Body of pancreas (tissue), 4 donors: ENCODE measurements around the gene RAX2. TPM values are rescaled to one million over a fixed set of nuclear protein-coding genes. Genes with fewer than 3 reads are reported as not detected.

Experiments
- ATAC-seq: fragments of 150-250 bp; one replicate; pipeline ENCODE4 v1.9.1; 2016
- DNase-seq, 4 donors: peaks; one replicate each; pipeline ENCODE4 v3.0.0-alpha.2; 2019
- H3K27ac ChIP-seq, 4 donors: fragments of 200-600 bp; sonication (generic); 1 replicate in 3 of 4; 2 replicates in 1 of 4; pipeline versions ENCODE4 v1.5.1 to v1.6.1; 2016 to 2019; ENCODE audit warnings: mild to moderate bottlenecking in 1 of 4, mixed read lengths in 1 of 4, moderate library complexity in 1 of 4
- H3K27me3 ChIP-seq, 2 donors: fragments of 200-600 bp; sonication (generic); one replicate each; pipeline ENCODE4 v1.6.0; 2016; ENCODE audit warnings: mild to moderate bottlenecking in 1 of 2
- H3K36me3 ChIP-seq, 2 donors: fragments of 200-600 bp; sonication (generic); replicated peaks in 1 of 2; 2 replicates each; pipeline ENCODE4 v1.5.1; 2016; ENCODE audit warnings: low read depth in 2 of 2; ENCODE audit not compliant: insufficient read depth in 1 of 2
- H3K4me1 ChIP-seq: fragments of 200-600 bp; sonication (generic); one replicate; pipeline ENCODE4 v1.6.0; 2016
- H3K4me3 ChIP-seq, 2 donors: fragments of 200-600 bp; sonication (generic); 1 replicate in 1 of 2; 2 replicates in 1 of 2; pipeline ENCODE4 v1.5.1; 2016 to 2019
- H3K9me3 ChIP-seq, 3 donors: fragments of 200-600 bp; sonication (generic); 1 replicate in 2 of 3; 2 replicates in 1 of 3; pipeline ENCODE4 v1.5.1; 2016
- POLR2A ChIP-seq, 3 donors: fragments of 450-650 bp; IDR thresholded peaks; one replicate each; pipeline ENCODE4 v1.6.1; 2016; ENCODE audit warnings: antibody characterized with exemption in 3 of 3, mild to moderate bottlenecking in 2 of 3
- WGBS, 2 donors: methylation state at CpG; one replicate each; pipeline ENCODE4 v1.1.5; 2017; 5-methylcytosine and 5-hydroxymethylcytosine counted together
- intact Hi-C: fragments of 100-400 bp; cut with DNase I; formaldehyde crosslinking; loops from one replicate; pipeline ENCODE4 v1.15.1; 2023
- total RNA-seq, 2 donors: library from RNA; depleted of rRNA; stranded (reverse); fragments of >200 nt; gene quantifications; one replicate each; pipeline ENCODE4 v1.1.0, GENCODE V29; 2016
- TF ChIP-seq, protein P1 (sequence below), 7 experiments: fragments of 450-650 bp in 4 of 7; fragments of 200-600 bp in 3 of 7; sonication (generic) in 3 of 7; IDR thresholded peaks; one replicate each; pipeline ENCODE4 v1.5.1; 2016 to 2019; ENCODE audit warnings: antibody characterized with exemption in 7 of 7

The RAX2 gene
- total RNA-seq, 2 donors from 2014 or later, result not detected

DNA sequence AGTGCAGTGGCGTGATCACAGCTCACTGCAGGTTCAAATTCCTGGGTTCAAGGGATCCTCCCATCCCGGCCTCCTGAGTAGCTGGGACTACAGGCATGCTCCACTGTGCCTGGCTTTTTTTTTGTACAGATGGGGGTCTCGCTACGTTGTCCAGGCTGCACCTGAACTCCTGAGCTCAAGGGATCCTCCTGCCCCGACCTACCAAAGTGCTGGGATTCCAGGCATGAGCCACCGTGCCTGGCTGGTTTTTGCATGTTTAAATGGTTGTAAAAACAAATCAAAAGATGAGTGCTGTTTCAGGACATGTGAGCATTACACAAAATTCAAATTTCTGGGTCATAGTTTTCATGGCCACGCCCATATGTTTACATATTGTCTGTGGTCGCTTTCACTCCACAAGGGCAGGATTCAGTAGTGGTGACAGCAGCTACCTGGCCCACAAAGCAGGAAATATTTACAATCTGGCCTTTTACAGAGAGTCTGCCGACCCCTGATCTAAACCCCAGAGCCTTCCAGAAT, 8.8 kb upstream of the RAX2 start:
- no peak for ATAC-seq
- Histone ChIP-seq H3K4me1 (peaks cover 2% of the 10 kb centered on the region), H3K27ac (no peak overlapping the region), H3K36me3 (no peaks in the 10 kb centered on the region), H3K27me3 (no peaks in the 10 kb centered on the region), H3K4me3 (no peak overlapping the region), H3K9me3 (peaks cover 0 to 23% (median 6%) of the 10 kb centered on the region in 3 donors)
- no peak for DNase-seq
- intact Hi-C loops, result no loop called here
- WGBS, 2 donors, result 90 to 94% methylated on average over 9 of the region's 9 CpGs
- no peak for TF ChIP-seq POLR2A (IDR thresholded peaks at IDR 0.05)
- TF ChIP-seq, protein P1, sequence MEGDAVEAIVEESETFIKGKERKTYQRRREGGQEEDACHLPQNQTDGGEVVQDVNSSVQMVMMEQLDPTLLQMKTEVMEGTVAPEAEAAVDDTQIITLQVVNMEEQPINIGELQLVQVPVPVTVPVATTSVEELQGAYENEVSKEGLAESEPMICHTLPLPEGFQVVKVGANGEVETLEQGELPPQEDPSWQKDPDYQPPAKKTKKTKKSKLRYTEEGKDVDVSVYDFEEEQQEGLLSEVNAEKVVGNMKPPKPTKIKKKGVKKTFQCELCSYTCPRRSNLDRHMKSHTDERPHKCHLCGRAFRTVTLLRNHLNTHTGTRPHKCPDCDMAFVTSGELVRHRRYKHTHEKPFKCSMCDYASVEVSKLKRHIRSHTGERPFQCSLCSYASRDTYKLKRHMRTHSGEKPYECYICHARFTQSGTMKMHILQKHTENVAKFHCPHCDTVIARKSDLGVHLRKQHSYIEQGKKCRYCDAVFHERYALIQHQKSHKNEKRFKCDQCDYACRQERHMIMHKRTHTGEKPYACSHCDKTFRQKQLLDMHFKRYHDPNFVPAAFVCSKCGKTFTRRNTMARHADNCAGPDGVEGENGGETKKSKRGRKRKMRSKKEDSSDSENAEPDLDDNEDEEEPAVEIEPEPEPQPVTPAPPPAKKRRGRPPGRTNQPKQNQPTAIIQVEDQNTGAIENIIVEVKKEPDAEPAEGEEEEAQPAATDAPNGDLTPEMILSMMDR (IDR thresholded peaks at IDR 0.05), result no peak

DNA sequence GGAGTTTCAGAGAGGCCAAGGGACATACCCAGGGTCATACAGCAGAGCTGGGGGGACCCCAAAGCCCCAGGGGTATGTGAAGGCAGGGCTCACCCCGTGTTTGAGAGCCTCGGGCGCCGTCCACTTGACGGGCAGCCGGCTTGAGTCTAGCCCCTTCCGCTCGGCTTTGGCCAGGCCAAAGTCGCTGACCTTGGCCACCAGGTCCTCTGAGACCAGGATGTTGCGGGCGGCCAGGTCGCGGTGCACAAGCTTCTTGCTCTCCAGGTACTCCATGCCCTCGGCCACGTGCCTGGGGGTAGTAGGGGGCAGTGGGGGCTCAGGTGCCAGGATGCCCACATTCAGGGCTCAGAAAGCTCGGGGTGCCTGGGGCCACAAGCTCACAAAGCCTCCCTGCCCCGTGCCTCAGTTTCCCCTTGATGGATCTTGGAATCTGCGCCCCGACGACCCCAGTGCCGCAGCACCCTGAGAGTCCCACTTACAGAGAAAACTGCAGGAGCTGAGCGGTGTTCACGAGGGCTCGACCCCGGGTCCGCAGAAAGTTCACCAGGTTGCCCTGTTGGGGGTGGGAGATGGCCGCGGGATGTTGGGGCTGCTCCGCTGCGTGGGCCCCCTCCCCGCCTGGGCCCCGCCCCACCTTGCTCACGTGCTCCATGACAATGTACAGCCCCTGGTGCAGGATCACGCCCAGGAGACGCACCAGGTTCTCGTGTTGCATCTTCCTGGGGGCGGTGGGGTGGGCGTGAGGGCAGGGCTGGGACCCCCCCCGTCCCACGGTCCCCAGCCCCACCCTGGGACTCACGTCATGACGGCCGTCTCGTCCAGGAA, 7.1 kb upstream of the RAX2 start:
- intact Hi-C loops, result no loop called here
- no peak for ATAC-seq
- 61 to 100% methylated on average over 1 to 37 of the region's 44 CpGs for WGBS, 2 donors

DNA sequence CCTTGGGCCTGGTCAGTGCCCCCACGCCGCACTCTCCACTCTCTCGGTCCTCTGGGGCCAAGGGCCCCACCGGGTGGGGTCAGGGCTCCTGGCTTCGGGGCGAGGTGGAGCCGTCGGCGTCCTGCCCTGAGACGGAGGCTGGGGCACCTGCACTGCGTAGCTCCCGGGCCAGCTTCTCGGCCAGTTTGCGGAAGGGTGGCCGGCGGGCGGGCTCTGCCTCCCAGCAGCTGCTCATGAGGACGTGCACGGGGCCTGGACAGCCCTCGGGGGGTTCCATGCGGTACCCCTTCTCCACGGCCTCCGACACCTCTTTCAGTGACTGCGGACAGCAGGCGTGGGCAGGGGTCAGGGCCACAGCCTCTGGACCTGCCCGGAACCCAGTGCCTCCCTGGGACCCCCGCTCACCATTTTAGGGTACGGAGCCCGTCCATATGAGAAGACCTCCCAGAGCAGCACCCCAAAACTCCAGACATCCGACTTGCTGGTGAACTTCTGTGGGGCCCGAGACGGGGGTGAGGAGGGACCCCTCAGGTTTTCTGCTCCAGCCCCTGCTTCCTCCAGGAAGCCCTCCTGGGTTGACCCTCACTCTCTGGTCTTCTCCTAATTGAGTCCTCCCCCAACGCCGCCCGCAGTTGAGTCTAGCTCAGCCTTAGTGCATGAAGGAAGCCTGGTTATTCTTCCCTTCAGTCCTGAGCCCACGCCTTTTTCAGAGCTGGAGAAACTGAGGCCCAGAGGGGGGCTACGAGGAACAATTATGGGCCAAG, 6.3 kb upstream of the RAX2 start:
- Histone ChIP-seq H3K4me1 (no peaks in the 10 kb centered on the region), H3K9me3 (peaks cover 0 to 23% (median 6%) of the 10 kb centered on the region in 3 donors), H3K27me3 (no peaks in the 10 kb centered on the region), H3K4me3 (no peak overlapping the region), H3K27ac (no peak overlapping the region), H3K36me3 (no peaks in the 10 kb centered on the region)
- intact Hi-C loops, result no loop called here
- ATAC-seq, result no peak
- no peak for TF ChIP-seq POLR2A (IDR thresholded peaks at IDR 0.05)
- TF ChIP-seq, protein P1 (IDR thresholded peaks at IDR 0.05), result no peak
- WGBS, 2 donors, result 83 to 85% methylated on average over 7 to 32 of the region's 37 CpGs
- DNase-seq, result no peak

More for the DNA sequence above, 7.1 kb upstream of the RAX2 start:
- H3K36me3 ChIP-seq, result no peaks in the 10 kb centered on the region
- no peaks in the 10 kb centered on the region for H3K27me3 ChIP-seq
- DNase-seq, result no peak
- no peak for TF ChIP-seq POLR2A (IDR thresholded peaks at IDR 0.05)
- TF ChIP-seq, protein P1 (IDR thresholded peaks at IDR 0.05), result no peak
- no peak overlapping the region for H3K4me3 ChIP-seq
- H3K4me1 ChIP-seq, result no peaks in the 10 kb centered on the region
- no peak overlapping the region for H3K27ac ChIP-seq
- H3K9me3 ChIP-seq, result peaks cover 0 to 23% (median 6%) of the 10 kb centered on the region in 3 donors

DNA sequence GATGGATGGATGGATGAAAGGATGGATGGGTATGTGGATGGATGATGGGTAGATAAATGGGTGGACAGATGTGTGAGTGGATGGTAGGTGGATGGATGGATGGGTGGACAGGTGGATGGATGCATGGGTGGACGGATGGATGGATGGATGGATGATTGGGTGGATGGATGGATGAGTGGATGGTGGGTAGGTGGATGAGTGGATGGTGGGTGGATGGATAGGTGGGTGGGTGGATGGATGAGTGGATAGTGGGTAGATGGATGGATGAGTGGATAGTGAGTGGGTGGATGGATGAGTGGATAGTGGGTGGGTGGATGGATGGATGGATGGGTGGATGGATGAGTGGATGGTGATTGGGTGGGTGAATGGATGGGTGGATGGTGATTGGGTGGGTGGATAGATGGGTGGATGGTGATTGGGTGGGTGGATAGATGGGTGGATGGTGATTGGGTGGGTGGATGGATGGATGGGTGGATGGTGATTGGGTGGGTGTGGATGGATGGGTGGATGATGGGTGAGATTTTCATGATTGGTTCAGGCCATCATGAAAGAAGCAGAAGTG, 4.5 kb upstream of the RAX2 start:
- H3K36me3 ChIP-seq, result no peaks in the 10 kb centered on the region
- no peak for DNase-seq
- no peak overlapping the region for H3K4me3 ChIP-seq
- H3K9me3 ChIP-seq, result peaks cover 0 to 9% (median 2%) of the 10 kb centered on the region in 3 donors
- 77 to 88% methylated on average over 1 of the region's 1 CpG for WGBS, 2 donors
- no peak for ATAC-seq
- no peak overlapping the region for H3K27ac ChIP-seq
- TF ChIP-seq, protein P1 (IDR thresholded peaks at IDR 0.05), result no peak
- TF ChIP-seq POLR2A (IDR thresholded peaks at IDR 0.05), result no peak
- no peaks in the 10 kb centered on the region for H3K27me3 ChIP-seq
- intact Hi-C loops, result no loop called here
- no peaks in the 10 kb centered on the region for H3K4me1 ChIP-seq
